Stimulated activated CD8-positive, alpha-beta memory T cell treated with anti-CD3 and anti-CD28 coated beads, Interleukin-12 subunit alpha, Interleukin-12 subunit beta, amount 100 ng/mL, for 24 hours (primary cell): ENCODE measurements around the gene C11orf97.
"Not testable (repeated sequence)": the region's sequence is repeated elsewhere in the genome, so short reads cannot be mapped to it uniquely, and the experiment has no call there.

ENCODE experiments used
- DNase-seq: peaks from one replicate; pipeline ENCODE4 v3.0.0-alpha.2; 2020; ENCODE audit errors: extremely low read depth

Gene C11orf97

GRCh38 chr11:94525546-94526324, 13.5 kb downstream of the C11orf97 start:
- DNase-seq, result no peak

- no peak for DNase-seq
Measured at GRCh38 chr11:94526645-94527438, 14.6 kb downstream of the C11orf97 start.

- no peak for DNase-seq
Measured at GRCh38 chr11:94528551-94528950, 16.3 kb downstream of the C11orf97 start.

GRCh38 chr11:94532211-94532610, 19.9 kb downstream of the C11orf97 start:
- no peak for DNase-seq

- no peak for DNase-seq
Measured at GRCh38 chr11:94533206-94533605, 20.9 kb downstream of the C11orf97 start.

GRCh38 chr11:94533696-94534630, 21.7 kb downstream of the C11orf97 start:
- DNase-seq, result no peak

GRCh38 chr11:94536386-94536785, 24.1 kb downstream of the C11orf97 start:
- DNase-seq, result no peak

GRCh38 chr11:94537031-94537600, 24.9 kb downstream of the C11orf97 start:
- no peak for DNase-seq

GRCh38 chr11:94539420-94539819, 27.2 kb downstream of the C11orf97 start:
- no peak for DNase-seq

GRCh38 chr11:94543695-94544645, 31.7 kb downstream of the C11orf97 start, which contains the start of gene FUT4:
Gene FUT4 (plus strand): TSS chr11:94543921. CDS start chr11:94544134, 213 bp downstream.
- peak; percentile 55 for DNase-seq

- no peak for DNase-seq
Measured at GRCh38 chr11:94544646-94545263, 32.5 kb downstream of the C11orf97 start.

- DNase-seq, result no peak
Measured at GRCh38 chr11:94545264-94546161, 33.3 kb downstream of the C11orf97 start.

- DNase-seq, result no peak
Measured at GRCh38 chr11:94546162-94546470, 33.9 kb downstream of the C11orf97 start.

GRCh38 chr11:94546886-94547285, 34.6 kb downstream of the C11orf97 start:
- no peak for DNase-seq

GRCh38 chr11:94549146-94549545, 36.9 kb downstream of the C11orf97 start:
- DNase-seq, result no peak

- DNase-seq, result no peak
Measured at GRCh38 chr11:94550513-94550912, 38.3 kb downstream of the C11orf97 start.

GRCh38 chr11:94553938-94554337, 41.7 kb downstream of the C11orf97 start:
- no peak for DNase-seq

GRCh38 chr11:94555752-94556329, 43.6 kb downstream of the C11orf97 start:
- DNase-seq, result not testable (repeated sequence)

GRCh38 chr11:94557421-94557820, 45.2 kb downstream of the C11orf97 start:
- DNase-seq, result no peak
